IPS-20b (cell line): Measurements from ENCODE around the gene NAALADL2.
"Not testable (repeated sequence)": the region's sequence is repeated elsewhere in the genome, so short reads cannot be mapped to it uniquely, and the experiment has no call there.

Experiments
- H3K27ac ChIP-seq: one replicate; pipeline ENCODE4 v1.5.1; 2013; ENCODE audit warnings: low read length
- H3K27me3 ChIP-seq: 2 replicates; pipeline ENCODE4 v1.6.1; 2013; ENCODE audit warnings: mild to moderate bottlenecking, low read length, inconsistent platforms; ENCODE audit not compliant: insufficient read depth
- H3K36me3 ChIP-seq: 2 replicates; pipeline ENCODE4 v1.6.1; 2013; ENCODE audit warnings: low read depth, mild to moderate bottlenecking, inconsistent platforms, low read length, moderate library complexity; ENCODE audit not compliant: insufficient read depth
- H3K4me1 ChIP-seq: 2 replicates; pipeline ENCODE4 v1.6.1; 2013; ENCODE audit warnings: mild to moderate bottlenecking, control low read depth, inconsistent platforms, low read length, moderate library complexity; ENCODE audit not compliant: insufficient read depth
- H3K4me3 ChIP-seq: 2 replicates; pipeline ENCODE4 v1.5.1; 2013; ENCODE audit warnings: mild to moderate bottlenecking, low read length, inconsistent platforms
- H3K9ac ChIP-seq: 2 replicates; pipeline ENCODE4 v1.6.1; 2013; ENCODE audit warnings: low read depth, mild to moderate bottlenecking, inconsistent platforms, low read length, moderate library complexity
- H3K9me3 ChIP-seq: 2 replicates; pipeline ENCODE4 v1.6.1; 2013; ENCODE audit warnings: mild to moderate bottlenecking, low read depth, low read length, inconsistent platforms; ENCODE audit not compliant: insufficient read depth

Gene NAALADL2

GRCh38 chr3:175593331-175593730, 734.2 kb downstream of the NAALADL2 start:
- Histone ChIP-seq H3K36me3 (no peaks in the 10 kb centered on the region), H3K27me3 (no peaks in the 10 kb centered on the region), H3K9me3 (peaks cover 5% of the 10 kb centered on the region; the same call in 1 of the 2 replicates), H3K27ac (no peak overlapping the region), H3K9ac (no peak overlapping the region), H3K4me3 (no peak overlapping the region), H3K4me1 (no peaks in the 10 kb centered on the region)

DNA sequence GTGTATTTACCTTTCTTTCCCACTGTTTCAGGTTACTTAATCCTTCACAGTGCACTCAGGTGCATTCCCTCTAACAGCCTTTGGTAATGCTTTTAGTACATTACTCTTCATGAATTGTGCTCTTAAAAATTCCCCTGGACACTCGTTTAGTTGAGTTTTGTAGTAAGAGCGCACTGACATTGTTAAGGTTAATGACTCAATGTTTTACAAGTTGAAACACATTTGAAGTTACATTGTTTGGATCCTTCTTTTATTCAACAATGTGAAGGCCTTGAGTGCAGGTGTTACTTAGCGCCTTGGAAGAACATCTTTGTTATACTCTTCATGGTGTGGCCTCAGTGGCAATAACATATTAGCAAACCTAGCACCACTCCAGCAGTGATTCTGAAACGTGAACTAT, 739.6 kb downstream of the NAALADL2 start:
- Histone ChIP-seq H3K4me3 (no peak overlapping the region), H3K9me3 (peaks cover 5% of the 10 kb centered on the region; the same call in 1 of the 2 replicates), H3K36me3 (no peaks in the 10 kb centered on the region), H3K4me1 (no peaks in the 10 kb centered on the region), H3K27ac (no peak overlapping the region), H3K27me3 (no peaks in the 10 kb centered on the region), H3K9ac (no peak overlapping the region)

GRCh38 chr3:175601521-175601920, 742.4 kb downstream of the NAALADL2 start:
- no peaks in the 10 kb centered on the region for H3K4me1 ChIP-seq
- no peaks in the 10 kb centered on the region for H3K36me3 ChIP-seq
- no peak overlapping the region for H3K4me3 ChIP-seq
- H3K27ac ChIP-seq, result no peak overlapping the region
- no peak overlapping the region for H3K9ac ChIP-seq
- no peaks in the 10 kb centered on the region for H3K27me3 ChIP-seq
- H3K9me3 ChIP-seq, result no peaks in the 10 kb centered on the region

DNA sequence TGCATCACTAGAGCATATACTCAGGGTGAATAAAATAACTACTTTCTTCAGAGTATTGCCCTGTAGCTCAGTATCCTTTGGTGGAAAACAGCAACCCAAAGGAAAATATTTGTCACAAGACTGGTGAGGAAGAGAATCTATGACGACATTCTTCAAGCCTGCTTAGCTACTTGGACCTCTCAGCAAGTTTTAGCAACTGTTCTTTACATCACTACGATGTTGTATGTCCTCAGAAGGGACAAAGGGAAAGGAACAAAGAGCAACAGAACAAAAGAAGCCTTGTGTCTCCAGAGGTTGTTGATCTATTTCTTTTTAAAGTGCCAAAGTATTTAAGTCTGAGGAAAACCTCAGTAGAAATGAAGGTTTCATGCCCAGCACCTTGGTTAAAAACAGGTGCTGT, 746.7 kb downstream of the NAALADL2 start:
- no peak overlapping the region for H3K27ac ChIP-seq
- no peaks in the 10 kb centered on the region for H3K4me1 ChIP-seq
- H3K36me3 ChIP-seq, result no peaks in the 10 kb centered on the region
- no peak overlapping the region for H3K9ac ChIP-seq
- no peak overlapping the region for H3K4me3 ChIP-seq
- H3K27me3 ChIP-seq, result no peaks in the 10 kb centered on the region
- no peaks in the 10 kb centered on the region for H3K9me3 ChIP-seq

DNA sequence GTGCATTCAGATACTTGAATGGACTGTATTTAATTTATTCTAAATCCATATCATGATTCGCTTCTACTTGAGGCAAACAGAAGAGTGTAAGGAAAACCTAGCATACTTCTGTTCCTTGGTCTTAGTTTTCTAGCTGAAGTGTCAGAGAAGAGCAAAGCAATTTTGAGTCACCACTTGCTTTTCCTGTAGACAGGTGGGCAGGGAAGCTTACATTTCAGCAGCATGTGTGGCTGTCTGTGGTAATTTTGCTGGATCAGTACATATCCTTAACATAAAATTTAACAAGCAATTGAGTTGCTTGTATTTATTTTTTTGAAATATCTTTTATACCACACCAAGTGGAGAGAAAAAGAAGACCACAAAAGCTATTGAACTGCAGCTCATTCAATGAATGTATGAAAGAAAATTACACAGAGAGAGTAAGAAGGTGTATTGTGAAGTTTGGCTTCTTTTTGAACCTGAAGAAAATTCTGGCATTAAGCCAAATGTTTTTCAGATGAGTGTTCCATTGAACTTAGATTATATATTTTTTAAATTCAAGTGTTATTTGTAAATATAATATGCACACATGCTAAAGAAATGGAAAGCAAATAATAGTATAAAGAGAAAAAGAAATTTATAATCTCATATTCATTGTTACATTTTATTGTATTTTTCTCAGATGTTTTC, 747.6 kb downstream of the NAALADL2 start:
- H3K4me1 ChIP-seq, result no peaks in the 10 kb centered on the region
- H3K9me3 ChIP-seq, result no peaks in the 10 kb centered on the region
- no peak overlapping the region for H3K9ac ChIP-seq
- no peak overlapping the region for H3K27ac ChIP-seq
- H3K27me3 ChIP-seq, result no peaks in the 10 kb centered on the region
- H3K36me3 ChIP-seq, result no peaks in the 10 kb centered on the region
- no peak overlapping the region for H3K4me3 ChIP-seq

DNA sequence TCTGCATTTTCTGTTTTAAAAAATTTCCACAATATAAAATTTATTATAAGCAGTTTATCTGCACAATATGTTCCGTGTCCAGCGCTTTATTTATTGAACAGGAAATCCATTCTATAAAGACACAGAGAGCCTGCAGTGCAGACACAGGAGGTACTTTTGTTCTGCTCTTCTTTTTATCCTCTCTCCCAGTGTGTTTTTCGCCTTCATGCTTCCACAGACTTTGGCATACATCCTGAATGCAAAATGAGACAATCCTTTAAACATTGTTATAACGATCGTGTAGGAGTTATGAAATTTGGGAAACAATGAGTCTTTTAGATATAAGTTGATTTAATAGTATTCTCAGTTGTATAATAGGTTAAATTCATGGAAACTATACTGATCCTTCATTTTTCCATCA, 749.2 kb downstream of the NAALADL2 start:
- H3K9ac ChIP-seq, result no peak overlapping the region
- no peak overlapping the region for H3K4me3 ChIP-seq
- H3K4me1 ChIP-seq, result no peaks in the 10 kb centered on the region
- H3K36me3 ChIP-seq, result no peaks in the 10 kb centered on the region
- H3K27ac ChIP-seq, result no peak overlapping the region
- no peaks in the 10 kb centered on the region for H3K27me3 ChIP-seq
- no peaks in the 10 kb centered on the region for H3K9me3 ChIP-seq

DNA sequence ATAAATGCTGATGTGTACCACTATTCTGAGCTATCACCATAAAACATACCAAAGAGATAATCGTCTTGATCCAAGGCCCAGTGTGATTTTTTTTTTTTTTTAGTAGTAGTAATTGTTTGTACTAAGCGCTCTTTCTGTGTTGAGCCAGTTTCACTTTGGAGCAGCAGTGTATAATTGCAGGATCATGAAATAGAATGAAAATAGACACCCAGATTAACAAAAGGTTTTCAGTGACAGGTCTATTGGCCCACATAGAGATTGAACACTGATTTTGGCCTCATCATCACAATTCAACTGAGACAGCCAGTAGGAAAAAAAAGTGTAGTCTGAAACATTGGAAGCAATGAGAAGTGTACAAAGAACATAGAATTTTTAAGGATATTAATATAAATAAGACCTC, 749.8 kb downstream of the NAALADL2 start:
- H3K27me3 ChIP-seq, result no peaks in the 10 kb centered on the region
- H3K36me3 ChIP-seq, result no peaks in the 10 kb centered on the region
- no peak overlapping the region for H3K4me3 ChIP-seq
- no peak overlapping the region for H3K27ac ChIP-seq
- no peaks in the 10 kb centered on the region for H3K4me1 ChIP-seq
- H3K9ac ChIP-seq, result no peak overlapping the region
- no peaks in the 10 kb centered on the region for H3K9me3 ChIP-seq

DNA sequence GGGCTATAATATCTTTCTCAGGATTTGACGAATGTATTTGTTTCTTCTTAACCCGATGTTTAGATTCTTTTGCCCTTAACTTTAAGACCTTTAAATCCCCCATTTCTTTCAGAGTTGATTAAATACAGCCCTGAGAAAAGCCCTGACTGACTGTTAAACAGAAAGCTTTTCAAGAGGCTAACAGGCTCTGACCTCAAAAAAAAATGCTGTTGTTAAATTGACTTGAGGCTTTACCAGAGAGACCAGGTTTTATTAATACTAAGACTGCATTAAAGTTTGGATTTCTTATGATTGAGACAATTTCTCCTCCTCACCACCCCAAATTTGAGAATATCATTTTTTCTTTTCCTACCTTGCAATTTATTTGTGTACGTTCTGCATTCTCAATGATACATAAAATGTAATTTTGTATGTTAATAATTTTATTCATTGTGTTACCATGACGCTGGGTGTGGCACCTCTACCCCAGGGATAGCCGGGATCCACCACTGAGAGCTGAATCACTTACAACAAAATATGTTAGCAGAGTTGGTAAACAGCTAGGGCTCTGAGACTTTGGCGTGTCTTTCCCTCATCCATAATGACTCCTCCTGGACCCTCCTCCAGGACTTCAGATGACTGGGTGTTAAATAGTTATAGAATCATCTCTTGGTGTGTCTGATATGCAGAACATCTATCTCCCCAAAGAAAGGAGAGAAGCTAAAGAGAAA, 753.5 kb downstream of the NAALADL2 start:
- Histone ChIP-seq H3K36me3 (no peaks in the 10 kb centered on the region), H3K27ac (no peak overlapping the region), H3K4me3 (no peak overlapping the region), H3K27me3 (no peaks in the 10 kb centered on the region), H3K4me1 (no peaks in the 10 kb centered on the region), H3K9ac (no peak overlapping the region), H3K9me3 (no peaks in the 10 kb centered on the region)

DNA sequence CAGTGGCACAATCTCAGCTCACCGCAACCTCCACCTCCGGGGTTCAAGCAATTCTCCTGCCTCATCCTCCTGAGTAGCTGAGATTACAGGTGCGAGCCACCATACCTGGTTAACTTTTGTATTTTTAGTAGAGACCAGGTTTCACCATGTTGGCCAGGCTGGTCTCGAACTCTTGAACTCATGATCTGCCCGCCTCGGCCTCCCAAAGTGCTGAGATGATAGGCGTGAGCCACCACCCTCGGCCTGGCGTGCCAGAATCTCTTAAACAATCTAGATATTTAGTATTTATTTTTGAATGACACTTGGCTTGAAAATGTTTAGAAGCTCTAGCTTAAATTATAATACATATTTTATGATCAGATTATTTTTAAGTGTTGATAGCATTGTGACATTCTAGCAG, 755.0 kb downstream of the NAALADL2 start:
- not testable (repeated sequence) for H3K27ac ChIP-seq, H3K36me3 ChIP-seq, H3K27me3 ChIP-seq, H3K9me3 ChIP-seq, H3K4me3 ChIP-seq, H3K4me1 ChIP-seq, H3K9ac ChIP-seq

DNA sequence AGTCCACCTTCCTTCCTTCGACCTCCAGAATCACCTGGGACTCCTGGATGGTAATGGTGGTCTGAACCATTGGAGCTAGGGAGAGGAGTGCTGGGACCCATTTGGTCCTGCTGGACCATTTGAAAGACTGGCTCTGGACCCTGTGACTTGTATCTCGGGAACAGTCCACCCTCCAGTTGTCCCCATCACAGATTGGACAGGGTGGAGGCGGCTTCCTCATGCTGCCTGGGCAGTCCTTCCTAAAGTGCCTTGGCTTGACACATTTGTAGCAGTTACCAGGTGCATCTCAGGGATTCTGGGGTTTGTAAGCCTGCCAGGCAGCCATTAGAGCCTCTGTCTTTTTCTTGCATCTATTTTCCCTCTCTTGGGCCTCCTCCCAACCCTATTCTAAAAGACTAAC, 758.1 kb downstream of the NAALADL2 start:
- Histone ChIP-seq H3K9ac (no peak overlapping the region), H3K36me3 (no peaks in the 10 kb centered on the region)

DNA sequence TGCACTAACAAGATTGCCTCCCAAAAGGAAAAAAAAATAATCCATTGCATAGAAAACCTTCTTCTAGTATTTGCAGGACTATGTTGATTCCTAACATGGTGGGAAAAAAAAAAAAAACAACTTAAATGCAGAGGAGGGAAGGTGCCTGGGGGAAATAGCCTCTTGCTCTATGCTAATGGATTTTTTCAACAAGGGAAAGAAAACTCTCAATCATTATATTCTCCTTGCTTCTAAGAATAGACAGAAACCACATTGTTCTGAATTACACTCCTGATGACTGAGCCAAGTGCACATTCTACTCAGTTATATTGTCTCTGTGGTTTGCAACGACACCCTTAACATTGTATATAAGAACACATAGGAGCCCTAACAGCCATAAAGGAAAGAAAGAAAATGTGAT, 760.2 kb downstream of the NAALADL2 start:
- no peaks in the 10 kb centered on the region for H3K36me3 ChIP-seq
- H3K9me3 ChIP-seq, result no peaks in the 10 kb centered on the region
- H3K4me3 ChIP-seq, result no peak overlapping the region
- no peaks in the 10 kb centered on the region for H3K27me3 ChIP-seq
- no peak overlapping the region for H3K27ac ChIP-seq
- no peak overlapping the region for H3K9ac ChIP-seq
- H3K4me1 ChIP-seq, result no peaks in the 10 kb centered on the region

More for the DNA sequence above, 758.1 kb downstream of the NAALADL2 start:
- no peaks in the 10 kb centered on the region for H3K4me1 ChIP-seq
- no peaks in the 10 kb centered on the region for H3K9me3 ChIP-seq
- H3K27me3 ChIP-seq, result no peaks in the 10 kb centered on the region
- no peak overlapping the region for H3K27ac ChIP-seq
- no peak overlapping the region for H3K4me3 ChIP-seq

DNA sequence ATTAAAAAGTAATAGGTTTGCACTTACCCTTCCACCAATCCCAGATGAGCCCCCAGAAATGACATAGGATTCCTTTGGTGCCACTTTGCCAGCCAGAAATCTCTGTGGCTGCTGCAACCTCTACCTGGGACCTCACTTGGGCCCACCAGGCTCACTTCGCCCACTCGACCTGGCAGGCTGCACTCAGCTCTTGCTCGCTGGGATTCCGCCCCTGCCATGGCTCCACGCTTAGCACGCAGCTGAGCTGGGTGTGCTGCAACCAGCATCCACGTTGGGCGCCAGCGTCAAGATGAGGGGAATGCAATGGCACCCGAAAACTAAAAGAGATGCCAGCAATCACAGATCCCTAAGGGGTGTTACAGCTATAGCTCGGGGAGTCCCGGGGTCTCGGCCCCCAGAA, 761.0 kb downstream of the NAALADL2 start:
- no peaks in the 10 kb centered on the region for H3K4me1 ChIP-seq
- H3K27me3 ChIP-seq, result no peaks in the 10 kb centered on the region
- H3K9ac ChIP-seq, result no peak overlapping the region
- no peaks in the 10 kb centered on the region for H3K36me3 ChIP-seq
- no peak overlapping the region for H3K4me3 ChIP-seq
- H3K9me3 ChIP-seq, result no peaks in the 10 kb centered on the region
- no peak overlapping the region for H3K27ac ChIP-seq
